Measurements from ENCODE around the gene ITGAL. TPM values are rescaled to one million over a fixed set of nuclear protein-coding genes. Genes with fewer than 3 reads are reported as not detected.
A peak's percentile ranks its signal among the peaks of the same experiment; 100 is the strongest.

The ITGAL gene
- total and polyA plus RNA-seq, 2 donors (not counting 3 experiments of a cell fraction or from before 2014, with no cell fraction given) = not detected

GRCh38 chr16:30526823-30527634 lies 54.5 kb downstream of the ITGAL start:
- POLR2A ChIA-PET = interaction anchor here (1.1 kb wide), 1 partner anchor 31 kb away, joined by 4 read pairs; the partner anchor contains the start of gene ZNF764
- H3K9me3 ChIP-seq (replicated peaks; ENCODE audit: control insufficient read depth, insufficient read depth, low read length) = no peaks in the 10 kb centered on the region
- H3K4me1 ChIP-seq (ENCODE audit: control insufficient read depth, extremely low read depth, insufficient read depth, low read length) = peaks cover 4% of the 10 kb centered on the region
- peak overlapping the region; percentile 73 for H3K9ac ChIP-seq (replicated peaks; ENCODE audit: extremely low read depth, insufficient read depth, low read length)
- peak overlapping the region; percentile 80 for H3K27ac ChIP-seq (ENCODE audit: insufficient read depth, low read depth, low read length)
- H2AFZ ChIP-seq (ENCODE audit: low read depth, low read length) = peak overlapping the region; percentile 79
- peak; percentile 98 for FAIRE-seq
- DNase-seq (ENCODE audit: low read depth, low spot score) = peak; percentile 98
- TF ChIP-seq POLR2A (IDR thresholded peaks at IDR 0.05; ENCODE audit: low read depth, low read length) (peak; percentile 58), EZH2 (IDR thresholded peaks at IDR 0.05; ENCODE audit: borderline replicate concordance, low read depth, low read length, severe bottlenecking) (no peak), MAX (IDR thresholded peaks at IDR 0.05; ENCODE audit: insufficient read depth, insufficient read length) (no peak), CTCF (IDR thresholded peaks at IDR 0.05; ENCODE audit: extremely low read depth in 1 of 2, insufficient read depth in 1 of 2, low read depth in 1 of 2, low read length in 2 of 2) (peak; percentile 13 to 56), POLR2AphosphoS5 (IDR thresholded peaks at IDR 0.05; ENCODE audit: insufficient read depth, low read depth, low read length) (peak; percentile 44)
- H3K4me3 ChIP-seq (replicated peaks in 1 of 3; ENCODE audit: insufficient read depth in 1 of 3, low read depth in 1 of 3, low read length in 3 of 3) = peak overlapping the region; percentile 58 to 67 (median 65)
- CTCF ChIA-PET = interaction anchor here (0.8 to 1.4 kb wide), 9 partner anchors 9 to 80 kb away, joined by 3 to 14 read pairs (median 4); partner anchors contain the start of gene ZNF764
- dilution Hi-C loops (cut with MboI; ENCODE audit: extremely low pct_ligation_motif_present, low sequenced_read_pairs) (no loop called here), intact Hi-C loops (cut with micrococcal nuclease) (loop anchor here (1.0 to 5.0 kb wide), 9 partner anchors 31 to 170 kb away; partner anchors contain the start of genes DCTPP1, FBRS, SRCAP and ZNF688)
- H3K27me3 ChIP-seq (ENCODE audit: control insufficient read depth in 2 of 2, insufficient read depth in 2 of 2, low read length in 2 of 2) = no peaks in the 10 kb centered on the region
- BruUV-seq (replicated peaks) = no TSS peak
- H4K20me1 ChIP-seq (replicated peaks; ENCODE audit: control insufficient read depth, extremely low read depth, insufficient read depth, low read length) = no peaks in the 10 kb centered on the region
- no peaks in the 10 kb centered on the region for H3K36me3 ChIP-seq (ENCODE audit: control insufficient read depth in 2 of 2, extremely low read depth in 1 of 2, insufficient read depth in 2 of 2, low read length in 2 of 2)
- H3K4me2 ChIP-seq (ENCODE audit: insufficient read depth, low read length) = peak overlapping the region; percentile 67
- no peaks in the 10 kb centered on the region for H3K79me2 ChIP-seq (ENCODE audit: control insufficient read depth, insufficient read depth, low read length)
- H3K9me1 ChIP-seq (replicated peaks; ENCODE audit: control insufficient read depth, extremely low read depth, insufficient read depth, low read length) = no peaks in the 10 kb centered on the region

Data from endothelial cell of umbilical vein (primary cell).